ENCODE data around the gene BHLHE23. TPM values are rescaled to one million over a fixed set of nuclear protein-coding genes. Genes with fewer than 3 reads are reported as not detected.

Gene BHLHE23
- total and polyA plus RNA-seq, 11 donors: not detected

DNA sequence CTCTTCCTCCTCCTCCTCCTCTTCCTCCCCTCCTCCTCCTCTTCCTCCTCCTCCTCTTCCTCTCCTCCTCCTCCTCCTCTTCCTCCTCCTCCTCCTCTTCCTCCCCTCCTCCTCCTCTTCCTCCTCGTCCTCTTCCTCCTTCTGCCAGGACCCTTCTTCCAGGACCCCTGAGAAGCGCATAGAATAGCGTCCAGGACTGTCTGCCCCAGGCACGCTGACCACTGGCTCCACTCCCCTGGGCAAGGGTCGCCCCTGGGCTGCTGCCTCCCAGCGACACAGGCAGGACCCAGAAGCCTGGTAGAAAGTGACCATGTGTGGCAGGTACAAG is 42.4 kb upstream of the BHLHE23 start:
- peak in 1 of 5 donors; percentile 23 for DNase-seq
- H3K27me3 ChIP-seq: peaks cover 0 to 48% (median 13%) of the 10 kb centered on the region in 9 donors

DNA sequence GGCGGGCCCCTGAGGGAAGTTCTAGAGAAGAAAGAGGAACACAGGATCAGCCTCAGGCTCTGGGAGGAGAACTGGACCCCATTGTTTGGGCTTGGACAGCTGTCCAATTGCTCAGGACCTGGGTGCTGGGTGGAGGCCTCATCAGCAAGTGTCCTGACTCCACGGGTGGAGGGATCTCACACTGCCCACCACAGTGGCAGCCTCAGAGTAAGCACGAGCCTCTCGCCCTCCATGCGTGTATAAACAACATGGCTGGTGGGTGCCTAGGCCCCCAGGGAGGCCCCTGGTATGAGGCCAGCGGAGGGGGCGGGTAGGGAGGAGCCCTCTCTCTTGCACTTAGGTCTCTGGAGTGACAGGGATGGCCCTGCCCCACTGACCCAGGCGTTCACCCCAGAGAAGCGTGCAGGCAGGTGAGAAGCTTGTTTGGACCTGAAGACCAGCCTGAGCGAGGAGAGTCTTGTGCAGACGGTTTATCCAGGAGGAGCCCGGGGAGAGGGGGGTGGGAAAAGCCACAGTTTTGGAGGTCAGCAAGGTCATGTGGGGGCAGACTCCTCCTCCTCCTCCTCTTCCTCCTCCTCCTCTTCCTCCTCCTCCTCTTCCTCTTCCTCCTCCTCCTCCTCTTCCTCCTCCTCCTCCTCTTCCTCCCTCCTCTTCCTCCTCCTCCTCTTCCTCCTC is 41.9 kb upstream of the BHLHE23 start:
- intact Hi-C loops (cut with DNase I): no loop called here

More for the DNA sequence above, 42.4 kb upstream of the BHLHE23 start:
- intact Hi-C loops (cut with DNase I): no loop called here
- no peaks in the 10 kb centered on the region for H3K4me1 ChIP-seq
- no peak for ATAC-seq
- 79 to 93% (median 87%) methylated on average over 6 of the region's 6 CpGs for WGBS, 4 donors
- H3K4me3 ChIP-seq: no peak overlapping the region
- H3K27ac ChIP-seq: no peak overlapping the region
- peaks cover 0 to 12% (median 0%) of the 10 kb centered on the region in 12 donors for H3K9me3 ChIP-seq
- H3K36me3 ChIP-seq: no peaks in the 10 kb centered on the region
- no peak for TF ChIP-seq POLR2A (IDR thresholded peaks at IDR 0.05)
- TF ChIP-seq, protein P1, sequence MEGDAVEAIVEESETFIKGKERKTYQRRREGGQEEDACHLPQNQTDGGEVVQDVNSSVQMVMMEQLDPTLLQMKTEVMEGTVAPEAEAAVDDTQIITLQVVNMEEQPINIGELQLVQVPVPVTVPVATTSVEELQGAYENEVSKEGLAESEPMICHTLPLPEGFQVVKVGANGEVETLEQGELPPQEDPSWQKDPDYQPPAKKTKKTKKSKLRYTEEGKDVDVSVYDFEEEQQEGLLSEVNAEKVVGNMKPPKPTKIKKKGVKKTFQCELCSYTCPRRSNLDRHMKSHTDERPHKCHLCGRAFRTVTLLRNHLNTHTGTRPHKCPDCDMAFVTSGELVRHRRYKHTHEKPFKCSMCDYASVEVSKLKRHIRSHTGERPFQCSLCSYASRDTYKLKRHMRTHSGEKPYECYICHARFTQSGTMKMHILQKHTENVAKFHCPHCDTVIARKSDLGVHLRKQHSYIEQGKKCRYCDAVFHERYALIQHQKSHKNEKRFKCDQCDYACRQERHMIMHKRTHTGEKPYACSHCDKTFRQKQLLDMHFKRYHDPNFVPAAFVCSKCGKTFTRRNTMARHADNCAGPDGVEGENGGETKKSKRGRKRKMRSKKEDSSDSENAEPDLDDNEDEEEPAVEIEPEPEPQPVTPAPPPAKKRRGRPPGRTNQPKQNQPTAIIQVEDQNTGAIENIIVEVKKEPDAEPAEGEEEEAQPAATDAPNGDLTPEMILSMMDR (IDR thresholded peaks at IDR 0.05): no peak

DNA sequence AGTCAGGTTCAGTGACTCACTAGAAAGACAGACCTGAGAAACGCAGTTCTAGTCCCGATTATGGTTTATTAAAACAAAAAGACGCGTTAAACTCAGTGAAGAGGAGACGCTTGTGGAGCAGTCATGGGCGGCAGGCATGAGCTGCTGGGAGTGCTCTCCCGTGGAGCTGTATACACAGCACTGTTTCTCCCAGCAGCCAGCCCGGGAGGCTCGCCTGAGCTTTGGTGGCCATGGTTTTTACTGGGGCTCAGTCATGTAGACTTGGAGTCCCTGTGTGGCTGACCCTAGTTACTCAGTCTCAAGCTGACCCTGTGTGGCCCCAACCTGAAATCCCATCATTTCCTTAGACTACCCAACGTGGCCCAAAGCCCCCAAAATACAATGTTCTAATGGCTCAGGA is 41.2 kb upstream of the BHLHE23 start:
- Histone ChIP-seq H3K4me1 (no peaks in the 10 kb centered on the region), H3K9me3 (peaks cover 0 to 12% (median 0%) of the 10 kb centered on the region in 12 donors), H3K4me3 (no peak overlapping the region), H3K27ac (no peak overlapping the region), H3K36me3 (no peaks in the 10 kb centered on the region), H3K27me3 (peaks cover 0 to 49% (median 15%) of the 10 kb centered on the region in 9 donors)
- ATAC-seq (no peak), DNase-seq (peak in 3 of 5 donors; percentile 2 to 14 (median 5))
- TF ChIP-seq POLR2A (IDR thresholded peaks at IDR 0.05): no peak
- TF ChIP-seq, protein P1 (IDR thresholded peaks at IDR 0.05): no peak
- intact Hi-C loops (cut with DNase I): no loop called here
- 82 to 92% (median 88%) methylated on average over 10 of the region's 10 CpGs for WGBS, 4 donors

More for the DNA sequence above, 41.9 kb upstream of the BHLHE23 start:
- Histone ChIP-seq H3K27ac (no peak overlapping the region), H3K4me1 (no peaks in the 10 kb centered on the region), H3K9me3 (peaks cover 0 to 12% (median 0%) of the 10 kb centered on the region in 12 donors), H3K27me3 (peaks cover 0 to 48% (median 13%) of the 10 kb centered on the region in 9 donors), H3K4me3 (no peak overlapping the region), H3K36me3 (no peaks in the 10 kb centered on the region)
- 85 to 89% (median 88%) methylated on average over 7 to 12 of the region's 12 CpGs for WGBS, 4 donors
- DNase-seq (peak in 3 of 5 donors; percentile 3 to 27 (median 9)), ATAC-seq (no peak)
- TF ChIP-seq POLR2A (IDR thresholded peaks at IDR 0.05): no peak
- TF ChIP-seq, protein P1 (IDR thresholded peaks at IDR 0.05): no peak

DNA sequence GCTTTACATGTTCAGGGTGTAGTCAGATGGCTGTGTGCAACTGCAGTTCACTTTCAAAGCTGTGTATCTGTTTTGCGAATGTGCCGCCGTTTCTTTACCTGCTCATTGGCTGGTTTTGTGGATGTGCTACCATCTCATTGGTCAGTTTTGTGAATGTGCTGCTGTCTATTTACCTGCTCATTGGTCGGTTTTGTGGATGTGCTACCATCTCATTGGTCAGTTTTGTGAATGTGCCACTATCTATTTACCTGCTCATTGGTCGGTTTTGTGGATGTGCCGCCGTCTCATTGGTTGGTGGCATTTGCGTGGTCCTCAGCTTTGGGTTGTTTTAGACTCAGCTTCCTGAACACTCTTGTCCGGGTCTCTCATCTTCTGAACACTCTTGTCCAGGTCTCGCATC is 40.5 kb upstream of the BHLHE23 start:
- H3K27me3 ChIP-seq: peaks cover 0 to 49% (median 11%) of the 10 kb centered on the region in 9 donors
- H3K4me3 ChIP-seq: no peak overlapping the region
- intact Hi-C loops (cut with DNase I): no loop called here
- 92 to 95% (median 93%) methylated on average over 10 of the region's 10 CpGs for WGBS, 4 donors
- peaks cover 0 to 12% (median 0%) of the 10 kb centered on the region in 12 donors for H3K9me3 ChIP-seq
- H3K4me1 ChIP-seq: no peaks in the 10 kb centered on the region
- TF ChIP-seq POLR2A (IDR thresholded peaks at IDR 0.05): no peak
- TF ChIP-seq, protein P1 (IDR thresholded peaks at IDR 0.05): no peak
- H3K36me3 ChIP-seq: no peaks in the 10 kb centered on the region
- no peak overlapping the region for H3K27ac ChIP-seq
- DNase-seq (no peak), ATAC-seq (no peak)

Data from heart left ventricle (tissue), 16 donors.